GM18861 (cell line): ENCODE results near the gene NGFR.

ENCODE experiments used
- ATAC-seq: cut with Tn5 transposase; IDR thresholded peaks from one replicate; pipeline ENCODE4 v1.9.1; 2021; ENCODE audit not compliant: unreplicated experiment

The NGFR gene

GRCh38 chr17:49494986-49495841, at the start of gene NGFR:
TSS of gene NGFR (plus strand) at chr17:49495293. CDS start at chr17:49495418, 125 bp downstream.
- ATAC-seq, result no peak

- no peak for ATAC-seq
These were observed 49.5 kb upstream of the NGFR start for GRCh38 chr17:49445591-49445990.

- no peak for ATAC-seq
These were observed 47.3 kb upstream of the NGFR start for GRCh38 chr17:49447628-49448302.

- no peak for ATAC-seq
These were observed 44.9 kb upstream of the NGFR start for GRCh38 chr17:49450181-49450580.

GRCh38 chr17:49450735-49451134, 44.4 kb upstream of the NGFR start:
- ATAC-seq, result no peak

GRCh38 chr17:49452201-49452600, 42.9 kb upstream of the NGFR start:
- no peak for ATAC-seq

- ATAC-seq, result no peak
These were observed 42.4 kb upstream of the NGFR start for GRCh38 chr17:49452661-49453060.

- no peak for ATAC-seq
These were observed 41.0 kb upstream of the NGFR start for GRCh38 chr17:49454050-49454449.

GRCh38 chr17:49455272-49455861, 39.7 kb upstream of the NGFR start:
- ATAC-seq, result no peak

GRCh38 chr17:49456183-49456965, 38.7 kb upstream of the NGFR start:
- no peak for ATAC-seq

GRCh38 chr17:49457564-49458535, 37.2 kb upstream of the NGFR start:
- no peak for ATAC-seq

GRCh38 chr17:49459401-49459984, 35.6 kb upstream of the NGFR start:
- no peak for ATAC-seq

GRCh38 chr17:49460401-49460800, 34.7 kb upstream of the NGFR start:
- no peak for ATAC-seq

GRCh38 chr17:49461580-49461979, 33.5 kb upstream of the NGFR start:
- no peak for ATAC-seq

- ATAC-seq, result no peak
These were observed 31.0 kb upstream of the NGFR start for GRCh38 chr17:49464049-49464448.

- no peak for ATAC-seq
These were observed 29.7 kb upstream of the NGFR start for GRCh38 chr17:49465331-49465903.

GRCh38 chr17:49466436-49466835, 28.7 kb upstream of the NGFR start:
- no peak for ATAC-seq

- ATAC-seq, result no peak
These were observed 27.9 kb upstream of the NGFR start for GRCh38 chr17:49467175-49467574.

GRCh38 chr17:49468811-49469385, 26.2 kb upstream of the NGFR start:
- ATAC-seq, result no peak
